ENCODE data around the gene VRK3.

The VRK3 gene

GRCh38 chr19:50003254-50003788 is 21.9 kb downstream of the VRK3 start:
- no peaks in the 10 kb centered on the region for H3K4me1 ChIP-seq (ENCODE audit: insufficient read depth, low read length)
- WGBS: 95% methylated on average over 17 of the region's 17 CpGs
- no peak overlapping the region for H3K27ac ChIP-seq (ENCODE audit: low read depth, low read length)
- H3K27me3 ChIP-seq (ENCODE audit: insufficient read depth, low read length): no peaks in the 10 kb centered on the region
- H3K9me3 ChIP-seq (ENCODE audit: insufficient read depth, low read depth, low read length): no peaks in the 10 kb centered on the region
- H3K9ac ChIP-seq (ENCODE audit: low read depth, low read length): no peak overlapping the region
- no peak overlapping the region for H3K4me3 ChIP-seq (ENCODE audit: low read length)
- peaks cover 49% of the 10 kb centered on the region for H3K36me3 ChIP-seq (ENCODE audit: insufficient read depth, low read length)

- WGBS: 93% methylated on average over 6 of the region's 6 CpGs
- no peaks in the 10 kb centered on the region for H3K4me1 ChIP-seq (ENCODE audit: insufficient read depth, low read length)
- H3K9me3 ChIP-seq (ENCODE audit: insufficient read depth, low read depth, low read length): no peaks in the 10 kb centered on the region
- no peaks in the 10 kb centered on the region for H3K27me3 ChIP-seq (ENCODE audit: insufficient read depth, low read length)
- no peak overlapping the region for H3K4me3 ChIP-seq (ENCODE audit: low read length)
- no peak overlapping the region for H3K9ac ChIP-seq (ENCODE audit: low read depth, low read length)
- no peak overlapping the region for H3K27ac ChIP-seq (ENCODE audit: low read depth, low read length)
- H3K36me3 ChIP-seq (ENCODE audit: insufficient read depth, low read length): peaks cover 41% of the 10 kb centered on the region
These were observed 22.7 kb downstream of the VRK3 start for GRCh38 chr19:50002386-50002960.

- peaks cover 34% of the 10 kb centered on the region for H3K36me3 ChIP-seq (ENCODE audit: insufficient read depth, low read length)
- H3K9me3 ChIP-seq (ENCODE audit: insufficient read depth, low read depth, low read length): no peaks in the 10 kb centered on the region
- WGBS: 93% methylated on average over 8 of the region's 8 CpGs
- no peak overlapping the region for H3K27ac ChIP-seq (ENCODE audit: low read depth, low read length)
- H3K4me3 ChIP-seq (ENCODE audit: low read length): no peak overlapping the region
- no peaks in the 10 kb centered on the region for H3K4me1 ChIP-seq (ENCODE audit: insufficient read depth, low read length)
- no peak overlapping the region for H3K9ac ChIP-seq (ENCODE audit: low read depth, low read length)
- no peaks in the 10 kb centered on the region for H3K27me3 ChIP-seq (ENCODE audit: insufficient read depth, low read length)
These were observed 23.4 kb downstream of the VRK3 start for GRCh38 chr19:50001775-50002174.

GRCh38 chr19:50000841-50001557 is 24.2 kb downstream of the VRK3 start:
- Histone ChIP-seq H3K4me3 (ENCODE audit: low read length) (no peak overlapping the region), H3K27me3 (ENCODE audit: insufficient read depth, low read length) (no peaks in the 10 kb centered on the region), H3K9me3 (ENCODE audit: insufficient read depth, low read depth, low read length) (no peaks in the 10 kb centered on the region), H3K4me1 (ENCODE audit: insufficient read depth, low read length) (no peaks in the 10 kb centered on the region), H3K36me3 (ENCODE audit: insufficient read depth, low read length) (peaks cover 31% of the 10 kb centered on the region), H3K27ac (ENCODE audit: low read depth, low read length) (no peak overlapping the region), H3K9ac (ENCODE audit: low read depth, low read length) (no peak overlapping the region)
- 96% methylated on average over 16 of the region's 16 CpGs for WGBS

GRCh38 chr19:50000038-50000840 is 24.9 kb downstream of the VRK3 start:
- H3K27ac ChIP-seq (ENCODE audit: low read depth, low read length): no peak overlapping the region
- no peak overlapping the region for H3K9ac ChIP-seq (ENCODE audit: low read depth, low read length)
- WGBS: 95% methylated on average over 20 of the region's 20 CpGs
- no peaks in the 10 kb centered on the region for H3K27me3 ChIP-seq (ENCODE audit: insufficient read depth, low read length)
- peaks cover 27% of the 10 kb centered on the region for H3K36me3 ChIP-seq (ENCODE audit: insufficient read depth, low read length)
- H3K4me1 ChIP-seq (ENCODE audit: insufficient read depth, low read length): no peaks in the 10 kb centered on the region
- H3K9me3 ChIP-seq (ENCODE audit: insufficient read depth, low read depth, low read length): no peaks in the 10 kb centered on the region
- no peak overlapping the region for H3K4me3 ChIP-seq (ENCODE audit: low read length)

- Histone ChIP-seq H3K36me3 (ENCODE audit: insufficient read depth, low read length) (peaks cover 29% of the 10 kb centered on the region), H3K4me1 (ENCODE audit: insufficient read depth, low read length) (no peaks in the 10 kb centered on the region), H3K9ac (ENCODE audit: low read depth, low read length) (no peak overlapping the region), H3K9me3 (ENCODE audit: insufficient read depth, low read depth, low read length) (no peaks in the 10 kb centered on the region), H3K27me3 (ENCODE audit: insufficient read depth, low read length) (no peaks in the 10 kb centered on the region), H3K4me3 (ENCODE audit: low read length) (no peak overlapping the region), H3K27ac (ENCODE audit: low read depth, low read length) (no peak overlapping the region)
- 92% methylated on average over 6 of the region's 6 CpGs for WGBS
These were observed 25.7 kb downstream of the VRK3 start for GRCh38 chr19:49999371-50000010.

- no peak overlapping the region for H3K9ac ChIP-seq (ENCODE audit: low read depth, low read length)
- H3K4me3 ChIP-seq (ENCODE audit: low read length): no peak overlapping the region
- no peak overlapping the region for H3K27ac ChIP-seq (ENCODE audit: low read depth, low read length)
- H3K4me1 ChIP-seq (ENCODE audit: insufficient read depth, low read length): no peaks in the 10 kb centered on the region
- H3K36me3 ChIP-seq (ENCODE audit: insufficient read depth, low read length): peaks cover 24% of the 10 kb centered on the region
- H3K27me3 ChIP-seq (ENCODE audit: insufficient read depth, low read length): no peaks in the 10 kb centered on the region
- 90% methylated on average over 5 of the region's 5 CpGs for WGBS
- no peaks in the 10 kb centered on the region for H3K9me3 ChIP-seq (ENCODE audit: insufficient read depth, low read depth, low read length)
These were observed 27.5 kb downstream of the VRK3 start for GRCh38 chr19:49997709-49998108.

- WGBS: 85% methylated on average over 9 of the region's 9 CpGs
- H3K27me3 ChIP-seq (ENCODE audit: insufficient read depth, low read length): no peaks in the 10 kb centered on the region
- no peak overlapping the region for H3K4me3 ChIP-seq (ENCODE audit: low read length)
- H3K9me3 ChIP-seq (ENCODE audit: insufficient read depth, low read depth, low read length): no peaks in the 10 kb centered on the region
- no peaks in the 10 kb centered on the region for H3K4me1 ChIP-seq (ENCODE audit: insufficient read depth, low read length)
- H3K27ac ChIP-seq (ENCODE audit: low read depth, low read length): no peak overlapping the region
- peaks cover 16% of the 10 kb centered on the region; the same call in 1 of the 2 replicates for H3K36me3 ChIP-seq (ENCODE audit: insufficient read depth, low read length)
- H3K9ac ChIP-seq (ENCODE audit: low read depth, low read length): no peak overlapping the region
These were observed 36.7 kb downstream of the VRK3 start for GRCh38 chr19:49988433-49988832.

GRCh38 chr19:49988007-49988406 is 37.2 kb downstream of the VRK3 start:
- Histone ChIP-seq H3K27me3 (ENCODE audit: insufficient read depth, low read length) (no peaks in the 10 kb centered on the region), H3K4me1 (ENCODE audit: insufficient read depth, low read length) (no peaks in the 10 kb centered on the region), H3K36me3 (ENCODE audit: insufficient read depth, low read length) (peaks cover 16% of the 10 kb centered on the region; the same call in 1 of the 2 replicates), H3K27ac (ENCODE audit: low read depth, low read length) (no peak overlapping the region), H3K4me3 (ENCODE audit: low read length) (no peak overlapping the region), H3K9ac (ENCODE audit: low read depth, low read length) (no peak overlapping the region), H3K9me3 (ENCODE audit: insufficient read depth, low read depth, low read length) (no peaks in the 10 kb centered on the region)
- 96% methylated on average over 5 of the region's 5 CpGs for WGBS

- 20% methylated on average over 9 of the region's 9 CpGs for WGBS
- Histone ChIP-seq H3K36me3 (ENCODE audit: insufficient read depth, low read length) (peaks cover 11% of the 10 kb centered on the region; the same call in 1 of the 2 replicates), H3K9ac (ENCODE audit: low read depth, low read length) (no peak overlapping the region)
These were observed 37.9 kb downstream of the VRK3 start for GRCh38 chr19:49987159-49987698.

More at GRCh38 chr19:49987159-49987698, 37.9 kb downstream of the VRK3 start:
- no peak overlapping the region for H3K4me3 ChIP-seq (ENCODE audit: low read length)
- H3K9me3 ChIP-seq (ENCODE audit: insufficient read depth, low read depth, low read length): no peaks in the 10 kb centered on the region
- H3K4me1 ChIP-seq (ENCODE audit: insufficient read depth, low read length): no peaks in the 10 kb centered on the region
- no peak overlapping the region for H3K27ac ChIP-seq (ENCODE audit: low read depth, low read length)
- H3K27me3 ChIP-seq (ENCODE audit: insufficient read depth, low read length): no peaks in the 10 kb centered on the region

Measured in HUES64 (cell line).